MCF 10A (cell line): Measurements from ENCODE around the gene GGNBP2. TPM values are rescaled to one million over a fixed set of nuclear protein-coding genes. Genes with fewer than 3 reads are reported as not detected.

Source experiments
- BruUV-seq: library from RNA; stranded (reverse); fragments of 400-500 nt; replicated peaks from 2 replicates; lab custom pipeline; 2021; lab: Mats Ljungman, UMichigan
- CTCF ChIA-PET: fragments of 300-600 bp; sonication (Branson Sonifier 250); formaldehyde crosslinking; extraction: SDS; loops from one replicate; lab custom pipeline; 2021; ENCODE audit warnings: antibody characterized with exemption, inconsistent platforms; lab: Yijun Ruan, JAX
- POLR2A ChIA-PET: fragments of 300-600, 350-650 bp; sonication (Branson Sonifier 250); formaldehyde crosslinking; extraction: SDS; loops from one replicate; lab custom pipeline; 2020; ENCODE audit warnings: antibody characterized with exemption, inconsistent platforms; lab: Yijun Ruan, JAX
- DNase-seq: peaks from one replicate; pipeline ENCODE4 v3.0.0-alpha.2; 2018; ENCODE audit not compliant: unreplicated experiment
- H3K27ac Mint-ChIP-seq: one replicate; pipeline ENCODE4 v1.8.0; 2022; ENCODE audit warnings: mild to moderate bottlenecking, low read depth, mixed read lengths; ENCODE audit not compliant: unreplicated experiment
- H3K27me3 Mint-ChIP-seq: one replicate; pipeline ENCODE4 v1.8.0; 2022; ENCODE audit warnings: mixed read lengths; ENCODE audit not compliant: insufficient read depth, unreplicated experiment
- H3K36me3 Mint-ChIP-seq: one replicate; pipeline ENCODE4 v1.8.0; 2022; ENCODE audit warnings: mild to moderate bottlenecking, moderate library complexity, mixed read lengths; ENCODE audit not compliant: insufficient read depth, unreplicated experiment
- H3K4me1 Mint-ChIP-seq: one replicate; pipeline ENCODE4 v1.8.0; 2022; ENCODE audit warnings: mixed read lengths; ENCODE audit not compliant: insufficient read depth, unreplicated experiment
- H3K4me3 Mint-ChIP-seq: one replicate; pipeline ENCODE4 v1.8.0; 2022; ENCODE audit warnings: mild to moderate bottlenecking, moderate library complexity, mixed read lengths; ENCODE audit not compliant: unreplicated experiment
- H3K9me3 Mint-ChIP-seq: one replicate; pipeline ENCODE4 v1.8.0; 2022; ENCODE audit warnings: mixed read lengths; ENCODE audit not compliant: unreplicated experiment
- intact Hi-C: fragments of 100-400 bp; cut with micrococcal nuclease; formaldehyde crosslinking; loops from 2 replicates; pipeline ENCODE4 v1.14.1; 2022
- total RNA-seq: library from RNA; stranded (reverse); gene quantifications from 2 replicates; pipeline ENCODE4 v1.2.3, GENCODE V29; 2022
- TF ChIP-seq, protein P1 (sequence below): fragments of 200-600 bp; IDR thresholded peaks from one replicate; pipeline ENCODE4 v1.8.0; 2022; ENCODE audit warnings: antibody characterized with exemption, mild to moderate bottlenecking; ENCODE audit not compliant: unreplicated experiment

Gene GGNBP2
- total RNA-seq, 1 experiment from 2014 or later: 88.7 TPM

DNA sequence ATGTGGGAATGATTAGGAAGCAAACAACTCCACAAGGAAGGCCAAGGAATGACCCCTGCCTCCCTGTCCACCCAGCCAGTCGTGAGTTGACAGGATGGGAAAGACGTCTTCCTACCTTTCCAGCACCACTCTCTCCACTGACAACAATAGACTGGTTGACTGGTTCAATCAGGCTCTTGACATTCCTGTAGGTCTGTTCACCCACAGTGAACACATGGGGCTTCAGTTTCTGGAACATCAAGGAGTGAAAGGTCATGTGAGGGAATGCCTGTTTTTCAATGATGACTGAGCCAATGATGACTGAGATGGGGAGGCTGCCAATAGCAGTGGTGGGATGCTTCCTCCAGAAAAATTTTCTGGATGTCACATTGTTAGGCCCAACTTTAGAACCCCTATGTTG, 19.6 kb upstream of the GGNBP2 start:
- Mint-ChIP-seq H3K9me3 (no peaks in the 10 kb centered on the region), H3K4me3 (no peak overlapping the region), H3K27ac (no peak overlapping the region), H3K4me1 (peaks cover 11% of the 10 kb centered on the region), H3K36me3 (peaks cover 63% of the 10 kb centered on the region), H3K27me3 (no peaks in the 10 kb centered on the region)
- POLR2A ChIA-PET: interaction anchor here (1.2 to 3.7 kb wide), 2 partner anchors 9 to 10 kb away, joined by 7 to 10 read pairs; partner anchors contain the start of genes MYO19 and PIGW
- intact Hi-C loops: no loop called here
- TF ChIP-seq, protein P1, sequence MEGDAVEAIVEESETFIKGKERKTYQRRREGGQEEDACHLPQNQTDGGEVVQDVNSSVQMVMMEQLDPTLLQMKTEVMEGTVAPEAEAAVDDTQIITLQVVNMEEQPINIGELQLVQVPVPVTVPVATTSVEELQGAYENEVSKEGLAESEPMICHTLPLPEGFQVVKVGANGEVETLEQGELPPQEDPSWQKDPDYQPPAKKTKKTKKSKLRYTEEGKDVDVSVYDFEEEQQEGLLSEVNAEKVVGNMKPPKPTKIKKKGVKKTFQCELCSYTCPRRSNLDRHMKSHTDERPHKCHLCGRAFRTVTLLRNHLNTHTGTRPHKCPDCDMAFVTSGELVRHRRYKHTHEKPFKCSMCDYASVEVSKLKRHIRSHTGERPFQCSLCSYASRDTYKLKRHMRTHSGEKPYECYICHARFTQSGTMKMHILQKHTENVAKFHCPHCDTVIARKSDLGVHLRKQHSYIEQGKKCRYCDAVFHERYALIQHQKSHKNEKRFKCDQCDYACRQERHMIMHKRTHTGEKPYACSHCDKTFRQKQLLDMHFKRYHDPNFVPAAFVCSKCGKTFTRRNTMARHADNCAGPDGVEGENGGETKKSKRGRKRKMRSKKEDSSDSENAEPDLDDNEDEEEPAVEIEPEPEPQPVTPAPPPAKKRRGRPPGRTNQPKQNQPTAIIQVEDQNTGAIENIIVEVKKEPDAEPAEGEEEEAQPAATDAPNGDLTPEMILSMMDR: no peak
- CTCF ChIA-PET: interaction anchor here (0.8 kb wide), 1 partner anchor 9 kb away, joined by 6 read pairs; the partner anchor contains the start of genes MYO19 and PIGW
- BruUV-seq: no TSS peak
- DNase-seq: no peak

DNA sequence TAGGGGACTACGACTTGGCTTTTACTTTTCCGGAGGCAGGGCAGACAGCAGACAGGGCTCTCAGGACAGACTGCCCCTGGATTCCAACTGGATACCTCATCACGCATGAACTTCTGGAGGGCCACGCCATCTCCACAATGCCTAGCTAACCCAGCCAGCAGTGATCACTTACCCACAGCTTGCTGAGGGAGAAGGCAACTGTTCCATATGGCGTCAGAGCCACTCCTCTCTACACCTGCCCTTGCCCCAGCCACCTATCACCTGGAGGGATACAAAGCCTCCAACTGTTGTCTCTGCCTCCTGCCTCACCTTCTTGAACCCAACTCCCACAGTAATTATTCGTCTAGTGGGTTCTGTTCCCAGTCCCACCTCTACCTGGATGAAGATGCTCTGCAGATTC, 18.8 kb upstream of the GGNBP2 start:
- intact Hi-C loops: no loop called here
- ChIA-PET POLR2A (interaction anchor here (3.7 kb wide), 1 partner anchor 10 kb away, joined by 10 read pairs; the partner anchor contains the start of genes MYO19 and PIGW), CTCF (no interaction called here)
- Mint-ChIP-seq H3K9me3 (no peaks in the 10 kb centered on the region), H3K4me3 (no peak overlapping the region), H3K27ac (peak overlapping the region; percentile 28), H3K27me3 (no peaks in the 10 kb centered on the region), H3K4me1 (peaks cover 11% of the 10 kb centered on the region), H3K36me3 (peaks cover 55% of the 10 kb centered on the region)
- DNase-seq: no peak
- no TSS peak for BruUV-seq
- TF ChIP-seq, protein P1: no peak

DNA sequence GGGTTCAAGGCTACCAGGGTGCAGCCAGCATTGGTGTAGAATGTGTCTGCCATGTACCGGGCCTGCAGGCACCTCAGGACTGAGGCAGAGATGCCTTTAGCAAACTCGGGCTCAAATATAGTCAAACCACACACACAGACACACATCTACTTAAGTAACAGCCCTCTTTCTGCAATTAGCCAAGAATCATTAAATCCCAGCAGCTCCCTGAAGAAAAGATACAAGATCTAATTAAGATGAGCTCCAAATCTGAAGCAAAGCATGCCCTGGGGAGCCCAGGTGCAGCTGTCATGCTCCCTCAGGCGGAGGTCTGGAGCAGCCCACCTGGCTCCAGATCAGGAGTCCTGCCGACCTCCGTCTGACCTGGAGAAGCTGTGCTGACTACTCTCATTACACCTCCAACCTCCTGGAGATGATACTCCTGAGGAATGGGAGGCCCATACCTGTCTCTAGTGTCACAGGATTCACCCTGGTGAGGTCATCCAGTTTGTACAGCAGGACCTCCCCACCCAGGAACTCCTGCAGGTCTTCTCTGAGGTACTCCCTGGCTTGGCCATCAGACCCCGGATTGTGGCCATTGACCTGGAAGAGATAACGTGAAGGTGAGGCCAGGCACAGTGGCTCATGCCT, 17.0 kb upstream of the GGNBP2 start:
- ChIA-PET CTCF (interaction anchor here (0.7 kb wide), 1 partner anchor 17 kb away, joined by 3 read pairs; no protein-coding TSS in a partner anchor), POLR2A (interaction anchor here (0.5 to 1.0 kb wide), 2 partner anchors 18 to 311 kb away, joined by 3 to 4 read pairs; no protein-coding TSS in a partner anchor)
- no peak overlapping the region for H3K27ac Mint-ChIP-seq
- no peak for DNase-seq
- peaks cover 11% of the 10 kb centered on the region for H3K4me1 Mint-ChIP-seq
- TF ChIP-seq, protein P1: no peak
- no TSS peak for BruUV-seq
- no peaks in the 10 kb centered on the region for H3K27me3 Mint-ChIP-seq
- H3K4me3 Mint-ChIP-seq: no peak overlapping the region
- no peaks in the 10 kb centered on the region for H3K9me3 Mint-ChIP-seq
- intact Hi-C loops: no loop called here
- peaks cover 51% of the 10 kb centered on the region for H3K36me3 Mint-ChIP-seq

DNA sequence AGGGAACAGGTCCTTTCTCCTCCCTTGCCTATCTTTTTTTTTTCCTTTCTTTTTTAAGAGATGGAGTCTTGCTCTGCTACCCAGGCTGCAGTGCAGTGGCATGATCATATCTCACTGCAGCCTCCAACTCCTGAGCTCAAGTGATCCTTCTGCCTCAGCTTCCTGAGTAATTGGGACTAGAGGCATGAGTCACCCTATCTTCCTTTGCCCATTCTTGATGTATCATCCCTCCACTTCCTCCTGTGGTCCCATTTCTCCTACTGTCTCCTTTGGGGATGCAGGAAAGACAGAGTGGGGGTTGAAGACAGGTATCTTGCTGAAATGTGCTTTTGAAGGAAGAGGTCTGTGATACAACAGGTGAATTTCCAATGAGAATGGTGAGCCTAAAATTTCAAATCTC, 15.6 kb upstream of the GGNBP2 start:
- no peaks in the 10 kb centered on the region for H3K9me3 Mint-ChIP-seq
- no peaks in the 10 kb centered on the region for H3K27me3 Mint-ChIP-seq
- ChIA-PET POLR2A (interaction anchor here (1.4 kb wide), 1 partner anchor 17 kb away, joined by 4 read pairs; no protein-coding TSS in a partner anchor), CTCF (interaction anchor here (1.3 kb wide), 1 partner anchor 9 kb away, joined by 3 read pairs; no protein-coding TSS in a partner anchor)
- no TSS peak for BruUV-seq
- DNase-seq: peak; percentile 47
- no peak overlapping the region for H3K27ac Mint-ChIP-seq
- intact Hi-C loops: no loop called here
- no peak overlapping the region for H3K4me3 Mint-ChIP-seq
- H3K4me1 Mint-ChIP-seq: peaks cover 19% of the 10 kb centered on the region
- TF ChIP-seq, protein P1: no peak
- H3K36me3 Mint-ChIP-seq: peaks cover 54% of the 10 kb centered on the region
